Measurements from ENCODE around the gene RANBP3. TPM values are rescaled to one million over a fixed set of nuclear protein-coding genes. Genes with fewer than 3 reads are reported as not detected.

RANBP3 gene
- total and polyA plus RNA-seq, 4 donors, result 33.6 to 67.7 (median 54.9) TPM

GRCh38 chr19:5978606-5979552 lies 939 bp upstream of the RANBP3 start:
- Histone ChIP-seq H3K9ac (ENCODE audit: insufficient read depth in 1 of 2, low read length in 2 of 2) (peak overlapping the region; percentile 32 to 46), H3K4me1 (ENCODE audit: control insufficient read depth in 5 of 5, insufficient read depth in 5 of 5, low read length in 5 of 5) (peaks cover 8 to 45% (median 25%) of the 10 kb centered on the region in 5 donors), H3K27ac (ENCODE audit: low read depth in 1 of 2, low read length in 1 of 2) (peak overlapping the region; percentile 90 to 93), H3K27me3 (ENCODE audit: control insufficient read depth in 3 of 3, insufficient read depth in 3 of 3, low read length in 2 of 3) (no peaks in the 10 kb centered on the region), H3K9me3 (ENCODE audit: control insufficient read depth in 4 of 4, insufficient read depth in 3 of 4, low read length in 3 of 4) (no peaks in the 10 kb centered on the region), H3K4me3 (peak overlapping the region; percentile 50), H3K36me3 (ENCODE audit: control insufficient read depth in 4 of 4, insufficient read depth in 4 of 4, low read length in 4 of 4) (peaks cover 0 to 7% (median 5%) of the 10 kb centered on the region in 4 donors)
- 46 to 49% methylated on average over 28 to 33 of the region's 33 CpGs for WGBS, 2 donors
- DNase-seq (no peak), ATAC-seq (ENCODE audit: insufficient read depth, low FRiP score) (no peak)
- TF ChIP-seq, protein P1, sequence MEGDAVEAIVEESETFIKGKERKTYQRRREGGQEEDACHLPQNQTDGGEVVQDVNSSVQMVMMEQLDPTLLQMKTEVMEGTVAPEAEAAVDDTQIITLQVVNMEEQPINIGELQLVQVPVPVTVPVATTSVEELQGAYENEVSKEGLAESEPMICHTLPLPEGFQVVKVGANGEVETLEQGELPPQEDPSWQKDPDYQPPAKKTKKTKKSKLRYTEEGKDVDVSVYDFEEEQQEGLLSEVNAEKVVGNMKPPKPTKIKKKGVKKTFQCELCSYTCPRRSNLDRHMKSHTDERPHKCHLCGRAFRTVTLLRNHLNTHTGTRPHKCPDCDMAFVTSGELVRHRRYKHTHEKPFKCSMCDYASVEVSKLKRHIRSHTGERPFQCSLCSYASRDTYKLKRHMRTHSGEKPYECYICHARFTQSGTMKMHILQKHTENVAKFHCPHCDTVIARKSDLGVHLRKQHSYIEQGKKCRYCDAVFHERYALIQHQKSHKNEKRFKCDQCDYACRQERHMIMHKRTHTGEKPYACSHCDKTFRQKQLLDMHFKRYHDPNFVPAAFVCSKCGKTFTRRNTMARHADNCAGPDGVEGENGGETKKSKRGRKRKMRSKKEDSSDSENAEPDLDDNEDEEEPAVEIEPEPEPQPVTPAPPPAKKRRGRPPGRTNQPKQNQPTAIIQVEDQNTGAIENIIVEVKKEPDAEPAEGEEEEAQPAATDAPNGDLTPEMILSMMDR (IDR thresholded peaks at IDR 0.05; ENCODE audit: control extremely low read depth, extremely low read depth), result no peak

DNA sequence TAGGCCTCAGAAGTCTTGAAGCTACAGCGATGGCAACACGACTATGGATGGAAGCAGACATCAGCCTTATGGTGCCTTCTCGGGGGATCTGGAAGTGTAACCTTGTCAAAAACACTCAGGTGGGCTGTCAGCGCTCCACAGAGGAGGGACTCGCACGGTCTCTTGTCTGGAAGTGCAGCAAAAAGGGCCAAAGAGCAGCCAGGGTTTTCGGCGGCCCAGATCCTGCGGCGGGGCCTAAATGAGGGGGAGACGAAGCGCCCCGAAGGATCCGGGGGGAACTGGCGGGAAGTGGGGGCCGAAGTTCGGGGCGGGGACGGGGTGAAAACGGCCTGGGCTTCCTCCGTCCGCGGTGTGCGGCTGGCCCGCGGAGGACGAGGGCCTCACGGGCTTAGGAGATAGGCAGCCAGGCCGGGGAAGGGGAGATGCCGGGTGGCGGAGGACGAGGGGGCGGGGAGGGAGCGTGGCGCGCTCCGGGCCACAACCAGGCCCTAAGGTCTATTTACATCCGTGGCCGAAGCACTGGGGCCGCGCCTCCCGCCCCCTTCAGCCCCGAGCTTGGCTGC lies 637 bp downstream of the RANBP3 start:
- 1% methylated on average over 34 to 43 of the region's 43 CpGs for WGBS, 2 donors
- peak; percentile 0 for ATAC-seq (ENCODE audit: insufficient read depth, low FRiP score)
- peaks cover 8 to 35% (median 15%) of the 10 kb centered on the region in 5 donors for H3K4me1 ChIP-seq (ENCODE audit: control insufficient read depth in 5 of 5, insufficient read depth in 5 of 5, low read length in 5 of 5)

GRCh38 chr19:5976768-5977167 lies 1.2 kb downstream of the RANBP3 start:
- Histone ChIP-seq H3K9me3 (ENCODE audit: control insufficient read depth in 4 of 4, insufficient read depth in 3 of 4, low read length in 3 of 4) (no peaks in the 10 kb centered on the region), H3K4me1 (ENCODE audit: control insufficient read depth in 5 of 5, insufficient read depth in 5 of 5, low read length in 5 of 5) (peaks cover 8 to 35% (median 15%) of the 10 kb centered on the region in 5 donors), H3K27me3 (ENCODE audit: control insufficient read depth in 3 of 3, insufficient read depth in 3 of 3, low read length in 2 of 3) (no peaks in the 10 kb centered on the region), H3K36me3 (ENCODE audit: control insufficient read depth in 4 of 4, insufficient read depth in 4 of 4, low read length in 4 of 4) (peaks cover 0 to 7% (median 5%) of the 10 kb centered on the region in 4 donors), H3K4me3 (peak overlapping the region; percentile 86), H3K27ac (ENCODE audit: low read depth in 1 of 2, low read length in 1 of 2) (no peak overlapping the region), H3K9ac (ENCODE audit: insufficient read depth in 1 of 2, low read length in 2 of 2) (peak overlapping the region; percentile 59 to 88)
- TF ChIP-seq, protein P1 (IDR thresholded peaks at IDR 0.05; ENCODE audit: control extremely low read depth, extremely low read depth), result no peak
- WGBS, 2 donors, result 49 to 60% methylated on average over 8 of the region's 8 CpGs
- DNase-seq (no peak), ATAC-seq (ENCODE audit: insufficient read depth, low FRiP score) (no peak)

More for the DNA sequence above, 637 bp downstream of the RANBP3 start:
- Histone ChIP-seq H3K36me3 (ENCODE audit: control insufficient read depth in 4 of 4, insufficient read depth in 4 of 4, low read length in 4 of 4) (peaks cover 0 to 7% (median 5%) of the 10 kb centered on the region in 4 donors), H3K4me3 (peak overlapping the region; percentile 86), H3K27me3 (ENCODE audit: control insufficient read depth in 3 of 3, insufficient read depth in 3 of 3, low read length in 2 of 3) (no peaks in the 10 kb centered on the region), H3K27ac (ENCODE audit: low read depth in 1 of 2, low read length in 1 of 2) (peak overlapping the region; percentile 87 to 94), H3K9ac (ENCODE audit: insufficient read depth in 1 of 2, low read length in 2 of 2) (peak overlapping the region; percentile 59 to 88), H3K9me3 (ENCODE audit: control insufficient read depth in 4 of 4, insufficient read depth in 3 of 4, low read length in 3 of 4) (no peaks in the 10 kb centered on the region)
- TF ChIP-seq, protein P1 (IDR thresholded peaks at IDR 0.05; ENCODE audit: control extremely low read depth, extremely low read depth), result no peak
- DNase-seq, result no peak

Measured in lung (tissue), 12 donors.